Measurements from ENCODE around the gene CARMIL3. TPM values are rescaled to one million over a fixed set of nuclear protein-coding genes. Genes with fewer than 3 reads are reported as not detected.

Gene CARMIL3
- total RNA-seq, 1 donor from 2014 or later: 0.60 TPM

GRCh38 chr14:24106672-24107271 is 55.0 kb downstream of the CARMIL3 start:
- DNase-seq (ENCODE audit: low spot score): no peak
- peaks cover 12% of the 10 kb centered on the region for H3K4me1 Mint-ChIP-seq (ENCODE audit: low read depth)
- no peaks in the 10 kb centered on the region for H3K27me3 Mint-ChIP-seq (ENCODE audit: low read depth)
- TF ChIP-seq CTCF (IDR thresholded peaks at IDR 0.05): no peak
- H3K4me3 Mint-ChIP-seq (ENCODE audit: unreplicated experiment): no peak overlapping the region
- no peaks in the 10 kb centered on the region for H3K9me3 Mint-ChIP-seq (ENCODE audit: low read depth)
- peaks cover 11% of the 10 kb centered on the region for H3K36me3 Mint-ChIP-seq (ENCODE audit: low read depth)
- no peak overlapping the region for H3K27ac Mint-ChIP-seq (ENCODE audit: unreplicated experiment)

GRCh38 chr14:24108336-24108874 is 56.6 kb downstream of the CARMIL3 start:
- Mint-ChIP-seq H3K4me1 (ENCODE audit: low read depth) (peaks cover 14% of the 10 kb centered on the region), H3K9me3 (ENCODE audit: low read depth) (no peaks in the 10 kb centered on the region), H3K4me3 (ENCODE audit: unreplicated experiment) (no peak overlapping the region), H3K27me3 (ENCODE audit: low read depth) (no peaks in the 10 kb centered on the region), H3K27ac (ENCODE audit: unreplicated experiment) (peak overlapping the region; percentile 74), H3K36me3 (ENCODE audit: low read depth) (peaks cover 7% of the 10 kb centered on the region)
- DNase-seq (ENCODE audit: low spot score): no peak
- no peak for TF ChIP-seq CTCF (IDR thresholded peaks at IDR 0.05)

- H3K27me3 Mint-ChIP-seq (ENCODE audit: low read depth): no peaks in the 10 kb centered on the region
- H3K36me3 Mint-ChIP-seq (ENCODE audit: low read depth): peaks cover 1% of the 10 kb centered on the region
- DNase-seq (ENCODE audit: low spot score): no peak
- no peak overlapping the region for H3K4me3 Mint-ChIP-seq (ENCODE audit: unreplicated experiment)
- TF ChIP-seq CTCF (IDR thresholded peaks at IDR 0.05): no peak
- H3K27ac Mint-ChIP-seq (ENCODE audit: unreplicated experiment): no peak overlapping the region
- H3K4me1 Mint-ChIP-seq (ENCODE audit: low read depth): peaks cover 18% of the 10 kb centered on the region
- no peaks in the 10 kb centered on the region for H3K9me3 Mint-ChIP-seq (ENCODE audit: low read depth)
Observed at GRCh38 chr14:24110060-24110459, 58.3 kb downstream of the CARMIL3 start.

GRCh38 chr14:24110523-24110922 is 58.7 kb downstream of the CARMIL3 start:
- Mint-ChIP-seq H3K4me3 (ENCODE audit: unreplicated experiment) (no peak overlapping the region), H3K4me1 (ENCODE audit: low read depth) (peaks cover 22% of the 10 kb centered on the region), H3K27ac (ENCODE audit: unreplicated experiment) (no peak overlapping the region), H3K9me3 (ENCODE audit: low read depth) (no peaks in the 10 kb centered on the region), H3K36me3 (ENCODE audit: low read depth) (no peaks in the 10 kb centered on the region), H3K27me3 (ENCODE audit: low read depth) (no peaks in the 10 kb centered on the region)
- no peak for TF ChIP-seq CTCF (IDR thresholded peaks at IDR 0.05)
- no peak for DNase-seq (ENCODE audit: low spot score)

- no peaks in the 10 kb centered on the region for H3K9me3 Mint-ChIP-seq (ENCODE audit: low read depth)
- DNase-seq (ENCODE audit: low spot score): no peak
Observed at GRCh38 chr14:24113379-24113800, 61.6 kb downstream of the CARMIL3 start.

More at GRCh38 chr14:24113379-24113800, 61.6 kb downstream of the CARMIL3 start:
- H3K4me3 Mint-ChIP-seq (ENCODE audit: unreplicated experiment): peak overlapping the region; percentile 93
- no peaks in the 10 kb centered on the region for H3K27me3 Mint-ChIP-seq (ENCODE audit: low read depth)
- no peak for TF ChIP-seq CTCF (IDR thresholded peaks at IDR 0.05)
- H3K4me1 Mint-ChIP-seq (ENCODE audit: low read depth): peaks cover 28% of the 10 kb centered on the region
- peak overlapping the region; percentile 99 for H3K27ac Mint-ChIP-seq (ENCODE audit: unreplicated experiment)
- peaks cover 5% of the 10 kb centered on the region for H3K36me3 Mint-ChIP-seq (ENCODE audit: low read depth)

All from chondrocyte (in vitro differentiated cells).